Measurements from ENCODE around the gene SERPINF2. TPM values are rescaled to one million over a fixed set of nuclear protein-coding genes. Genes with fewer than 3 reads are reported as not detected.

The SERPINF2 gene
- total and polyA plus RNA-seq, 2 donors from 2014 or later: 30.6 to 209 TPM

DNA sequence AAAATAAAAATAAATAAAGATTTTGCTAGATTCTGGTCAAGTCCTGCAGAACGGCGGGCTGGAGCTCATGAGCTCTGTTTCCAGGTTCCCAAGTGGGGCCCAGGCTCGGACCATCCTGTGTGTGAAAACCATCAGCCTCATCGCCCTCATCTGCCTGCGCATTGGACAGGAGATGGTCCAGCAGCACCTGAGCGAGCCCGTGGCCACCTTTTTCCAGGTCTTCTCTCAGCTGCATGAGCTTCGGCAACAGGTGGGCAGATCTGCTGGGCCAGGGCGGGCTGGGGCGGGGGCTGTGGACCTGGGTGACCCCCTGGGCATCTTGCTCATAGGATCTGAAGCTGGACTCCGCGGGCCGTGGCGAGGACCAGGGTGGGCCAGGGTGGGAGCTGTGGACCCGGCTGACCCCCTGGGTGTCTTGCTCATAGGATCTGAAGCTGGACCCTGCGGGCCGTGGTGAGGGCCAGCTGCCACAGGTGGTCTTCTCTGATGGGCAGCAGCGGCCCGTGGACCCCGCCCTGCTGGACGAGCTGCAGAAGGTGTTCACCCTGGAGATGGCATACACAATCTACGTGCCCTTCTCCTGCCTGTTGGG, 10.3 kb upstream of the SERPINF2 start:
- Histone ChIP-seq H3K27me3 (ENCODE audit: control insufficient read depth, insufficient read depth, low read length) (no peaks in the 10 kb centered on the region), H3K36me3 (ENCODE audit: control insufficient read depth in 2 of 3, insufficient read depth in 3 of 3, low read length in 3 of 3) (peaks cover 0 to 3% (median 3%) of the 10 kb centered on the region in 3 donors), H3K27ac (ENCODE audit: low read depth in 2 of 2, low read length in 2 of 2) (no peak overlapping the region), H3K4me3 (ENCODE audit: low read length in 3 of 3) (no peak overlapping the region), H3K9me3 (ENCODE audit: control insufficient read depth in 2 of 3, insufficient read depth in 1 of 3, low read length in 3 of 3) (no peaks in the 10 kb centered on the region), H3K9ac (ENCODE audit: low read length in 3 of 3) (no peak overlapping the region), H3K4me1 (ENCODE audit: control insufficient read depth in 2 of 3, insufficient read depth in 2 of 3, low read depth in 1 of 3, low read length in 3 of 3) (peaks cover 3 to 32% (median 6%) of the 10 kb centered on the region in 3 donors)
- intact Hi-C loops (cut with DNase I): no loop called here
- DNase-seq (no peak), FAIRE-seq (no peak)
- TF ChIP-seq, protein P1, sequence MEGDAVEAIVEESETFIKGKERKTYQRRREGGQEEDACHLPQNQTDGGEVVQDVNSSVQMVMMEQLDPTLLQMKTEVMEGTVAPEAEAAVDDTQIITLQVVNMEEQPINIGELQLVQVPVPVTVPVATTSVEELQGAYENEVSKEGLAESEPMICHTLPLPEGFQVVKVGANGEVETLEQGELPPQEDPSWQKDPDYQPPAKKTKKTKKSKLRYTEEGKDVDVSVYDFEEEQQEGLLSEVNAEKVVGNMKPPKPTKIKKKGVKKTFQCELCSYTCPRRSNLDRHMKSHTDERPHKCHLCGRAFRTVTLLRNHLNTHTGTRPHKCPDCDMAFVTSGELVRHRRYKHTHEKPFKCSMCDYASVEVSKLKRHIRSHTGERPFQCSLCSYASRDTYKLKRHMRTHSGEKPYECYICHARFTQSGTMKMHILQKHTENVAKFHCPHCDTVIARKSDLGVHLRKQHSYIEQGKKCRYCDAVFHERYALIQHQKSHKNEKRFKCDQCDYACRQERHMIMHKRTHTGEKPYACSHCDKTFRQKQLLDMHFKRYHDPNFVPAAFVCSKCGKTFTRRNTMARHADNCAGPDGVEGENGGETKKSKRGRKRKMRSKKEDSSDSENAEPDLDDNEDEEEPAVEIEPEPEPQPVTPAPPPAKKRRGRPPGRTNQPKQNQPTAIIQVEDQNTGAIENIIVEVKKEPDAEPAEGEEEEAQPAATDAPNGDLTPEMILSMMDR (IDR thresholded peaks at IDR 0.05; ENCODE audit: borderline replicate concordance, extremely low read depth, insufficient read depth): no peak

DNA sequence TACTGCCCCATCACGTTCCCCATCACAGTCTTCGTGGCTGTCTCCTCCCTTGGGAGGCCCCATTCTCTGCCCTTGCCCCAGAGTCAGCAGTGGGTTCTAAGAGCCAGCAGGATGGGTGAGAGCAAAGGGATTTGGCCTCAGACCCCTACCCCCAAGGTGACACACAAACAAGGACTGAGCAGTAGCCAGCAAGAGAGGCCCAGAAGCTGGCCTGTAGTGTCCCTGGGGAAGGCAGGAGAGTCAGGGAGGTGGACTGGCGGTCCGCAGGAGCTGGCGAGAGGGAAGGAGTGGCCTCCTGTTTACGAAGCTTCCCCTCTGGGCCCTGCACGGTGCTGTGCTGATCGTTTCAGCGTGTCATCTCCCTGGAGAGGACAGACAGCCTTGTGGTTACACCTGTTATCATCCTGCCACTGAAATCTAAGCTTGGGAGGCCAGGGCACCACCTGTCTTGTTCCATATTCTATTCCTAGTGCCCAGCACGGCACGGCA, 9.8 kb upstream of the SERPINF2 start:
- peaks cover 3 to 34% (median 6%) of the 10 kb centered on the region in 3 donors for H3K4me1 ChIP-seq (ENCODE audit: control insufficient read depth in 2 of 3, insufficient read depth in 2 of 3, low read depth in 1 of 3, low read length in 3 of 3)
- peaks cover 0 to 3% (median 3%) of the 10 kb centered on the region in 3 donors for H3K36me3 ChIP-seq (ENCODE audit: control insufficient read depth in 2 of 3, insufficient read depth in 3 of 3, low read length in 3 of 3)
- intact Hi-C loops (cut with DNase I): no loop called here
- TF ChIP-seq, protein P1 (IDR thresholded peaks at IDR 0.05; ENCODE audit: borderline replicate concordance, extremely low read depth, insufficient read depth): no peak
- FAIRE-seq: no peak
- DNase-seq: no peak
- no peaks in the 10 kb centered on the region for H3K27me3 ChIP-seq (ENCODE audit: control insufficient read depth, insufficient read depth, low read length)
- no peak overlapping the region for H3K9ac ChIP-seq (ENCODE audit: low read length in 3 of 3)
- no peak overlapping the region for H3K4me3 ChIP-seq (ENCODE audit: low read length in 3 of 3)
- no peaks in the 10 kb centered on the region for H3K9me3 ChIP-seq (ENCODE audit: control insufficient read depth in 2 of 3, insufficient read depth in 1 of 3, low read length in 3 of 3)
- no peak overlapping the region for H3K27ac ChIP-seq (ENCODE audit: low read depth in 2 of 2, low read length in 2 of 2)

DNA sequence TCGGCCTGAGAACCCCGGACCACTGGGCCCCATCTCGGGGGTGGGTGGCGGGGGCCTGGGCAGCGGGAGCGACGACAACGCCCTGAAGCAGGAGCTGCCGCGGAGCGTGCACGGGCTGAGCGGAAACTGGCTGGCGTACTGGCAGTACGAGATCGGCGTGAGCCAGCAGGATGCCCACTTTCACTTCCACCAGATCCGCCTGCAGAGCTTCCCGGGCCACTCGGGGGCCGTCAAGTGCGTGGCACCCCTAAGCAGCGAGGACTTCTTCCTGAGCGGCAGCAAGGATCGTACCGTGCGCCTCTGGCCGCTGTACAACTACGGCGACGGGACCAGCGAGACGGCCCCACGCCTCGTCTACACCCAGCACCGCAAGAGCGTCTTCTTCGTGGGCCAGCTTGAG, 8.9 kb upstream of the SERPINF2 start:
- Histone ChIP-seq H3K9me3 (ENCODE audit: control insufficient read depth in 2 of 3, insufficient read depth in 1 of 3, low read length in 3 of 3) (no peaks in the 10 kb centered on the region), H3K36me3 (ENCODE audit: control insufficient read depth in 2 of 3, insufficient read depth in 3 of 3, low read length in 3 of 3) (peaks cover 0 to 3% (median 3%) of the 10 kb centered on the region in 3 donors), H3K4me3 (ENCODE audit: low read length in 3 of 3) (no peak overlapping the region), H3K27me3 (ENCODE audit: control insufficient read depth, insufficient read depth, low read length) (no peaks in the 10 kb centered on the region), H3K4me1 (ENCODE audit: control insufficient read depth in 2 of 3, insufficient read depth in 2 of 3, low read depth in 1 of 3, low read length in 3 of 3) (peaks cover 3 to 32% (median 6%) of the 10 kb centered on the region in 3 donors), H3K27ac (ENCODE audit: low read depth in 2 of 2, low read length in 2 of 2) (no peak overlapping the region), H3K9ac (ENCODE audit: low read length in 3 of 3) (no peak overlapping the region)
- TF ChIP-seq, protein P1 (IDR thresholded peaks at IDR 0.05; ENCODE audit: borderline replicate concordance, extremely low read depth, insufficient read depth): no peak
- FAIRE-seq (no peak), DNase-seq (no peak)
- intact Hi-C loops (cut with DNase I): no loop called here

Data from kidney (tissue), 14 donors.